H1 (cell line): ENCODE data around the gene FADS3. TPM values are rescaled to one million over a fixed set of nuclear protein-coding genes. Genes with fewer than 3 reads are reported as not detected.

Experiments used
- CTBP2 ChIP-seq: IDR thresholded peaks from 2 replicates; pipeline ENCODE4 v1.7.0; 2011; ENCODE audit warnings: borderline replicate concordance, mild to moderate bottlenecking, moderate library complexity, mixed read lengths, low read length; ENCODE audit not compliant: insufficient read depth, insufficient read length
- polyA plus RNA-seq, 7 experiments: library from polyadenylated mRNA; depleted of rRNA in 3 of 7; stranded (reverse) in 5 of 7; unstranded in 2 of 7; fragments of >200 nt in 5 of 7; fragments of 200-250 nt in 2 of 7; gene quantifications; 1 replicate in 5 of 7; 2 replicates in 1 of 7; 4 replicates in 1 of 7; pipeline versions ENCODE4 v1.2.1 to v1.2.3, GENCODE V29; 2011 to 2013; ENCODE audit warnings: missing spikeins in 2 of 7, mixed read lengths in 2 of 7
- total RNA-seq: library from RNA; stranded (reverse); fragmentation: NEBNext Ultra II Directional; extraction: Animal tissue kit (Norgen Biotek cat#: 25700); gene quantifications from 2 replicates; pipeline ENCODE4 v1.2.1, GENCODE V29; 2021
- TF ChIP-seq, protein P1 (sequence below): IDR thresholded peaks from 2 replicates; pipeline ENCODE4 v1.6.1; 2011; ENCODE audit warnings: low read length, improper control_type of control experiment

The FADS3 gene
- total and polyA plus RNA-seq, 2 of the 8 experiments (the other 6 are each of a cell fraction or from before 2014, with no cell fraction given): 43.8 to 76.3 TPM

- TF ChIP-seq, protein P1, sequence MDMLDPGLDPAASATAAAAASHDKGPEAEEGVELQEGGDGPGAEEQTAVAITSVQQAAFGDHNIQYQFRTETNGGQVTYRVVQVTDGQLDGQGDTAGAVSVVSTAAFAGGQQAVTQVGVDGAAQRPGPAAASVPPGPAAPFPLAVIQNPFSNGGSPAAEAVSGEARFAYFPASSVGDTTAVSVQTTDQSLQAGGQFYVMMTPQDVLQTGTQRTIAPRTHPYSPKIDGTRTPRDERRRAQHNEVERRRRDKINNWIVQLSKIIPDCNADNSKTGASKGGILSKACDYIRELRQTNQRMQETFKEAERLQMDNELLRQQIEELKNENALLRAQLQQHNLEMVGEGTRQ: no peak
- TF ChIP-seq CTBP2: no peak
- TF ChIP-seq, all 59 proteins: peak for 0
Observed at GRCh38 chr11:61928606-61929005, 37.3 kb upstream of the FADS3 start (continued).
